ENCODE data around the gene TLR9.

Gene TLR9

GRCh38 chr3:52220380-52221026 lies 4.9 kb downstream of the TLR9 start:
- DNase-seq (ENCODE audit: low read depth), result peak; percentile 85
- H3K4me3 ChIP-seq (ENCODE audit: low read depth, low read length), result no peak overlapping the region
- TF ChIP-seq CTCF (IDR thresholded peaks at IDR 0.05; ENCODE audit: insufficient read depth, low read depth, low read length, missing control alignments), result peak; percentile 96

- H3K4me3 ChIP-seq (ENCODE audit: low read depth, low read length), result no peak overlapping the region
- no peak for TF ChIP-seq CTCF (IDR thresholded peaks at IDR 0.05; ENCODE audit: insufficient read depth, low read depth, low read length, missing control alignments)
- no peak for DNase-seq (ENCODE audit: low read depth)
Observed at GRCh38 chr3:52218937-52219650, 6.4 kb downstream of the TLR9 start.

- no peak overlapping the region for H3K4me3 ChIP-seq (ENCODE audit: low read depth, low read length)
- TF ChIP-seq CTCF (IDR thresholded peaks at IDR 0.05; ENCODE audit: insufficient read depth, low read depth, low read length, missing control alignments), result no peak
- no peak for DNase-seq (ENCODE audit: low read depth)
Observed at GRCh38 chr3:52218454-52218853, 7.0 kb downstream of the TLR9 start.

- no peak for DNase-seq (ENCODE audit: low read depth)
- H3K4me3 ChIP-seq (ENCODE audit: low read depth, low read length), result no peak overlapping the region
- TF ChIP-seq CTCF (IDR thresholded peaks at IDR 0.05; ENCODE audit: insufficient read depth, low read depth, low read length, missing control alignments), result no peak
Observed at GRCh38 chr3:52218026-52218425, 7.4 kb downstream of the TLR9 start.

GRCh38 chr3:52217409-52217805 lies 8.0 kb downstream of the TLR9 start:
- no peak for TF ChIP-seq CTCF (IDR thresholded peaks at IDR 0.05; ENCODE audit: insufficient read depth, low read depth, low read length, missing control alignments)
- DNase-seq (ENCODE audit: low read depth), result no peak
- H3K4me3 ChIP-seq (ENCODE audit: low read depth, low read length), result no peak overlapping the region

- no peak overlapping the region for H3K4me3 ChIP-seq (ENCODE audit: low read depth, low read length)
- no peak for TF ChIP-seq CTCF (IDR thresholded peaks at IDR 0.05; ENCODE audit: insufficient read depth, low read depth, low read length, missing control alignments)
- no peak for DNase-seq (ENCODE audit: low read depth)
Observed at GRCh38 chr3:52216585-52217408, 8.6 kb downstream of the TLR9 start.
